Stromal cell of bone marrow (primary cell): Measurements from ENCODE around the gene FOCAD.
"Not testable (repeated sequence)": the region's sequence is repeated elsewhere in the genome, so short reads cannot be mapped to it uniquely, and the experiment has no call there.

Experiments
- DNase-seq: peaks from one replicate; pipeline ENCODE4 v3.0.0-alpha.2; 2012; ENCODE audit warnings: low read depth

FOCAD gene

GRCh38 chr9:20684035-20684874 lies at the start of gene FOCAD:
Gene FOCAD, plus strand, starts transcription at chr9:20684259. Its CDS starts 31,095 bp downstream, at chr9:20715354.
- DNase-seq: peak; percentile 91

- DNase-seq: no peak
Observed at GRCh38 chr9:20634895-20635294, 49.2 kb upstream of the FOCAD start.

- DNase-seq: no peak
Observed at GRCh38 chr9:20636888-20637440, 47.1 kb upstream of the FOCAD start.

GRCh38 chr9:20640331-20641187 lies 43.5 kb upstream of the FOCAD start:
- DNase-seq: no peak

- DNase-seq: no peak
Observed at GRCh38 chr9:20642045-20642444, 42.0 kb upstream of the FOCAD start.

- no peak for DNase-seq
Observed at GRCh38 chr9:20643660-20644059, 40.4 kb upstream of the FOCAD start.

- no peak for DNase-seq
Observed at GRCh38 chr9:20646656-20647055, 37.4 kb upstream of the FOCAD start.

GRCh38 chr9:20649381-20649780 lies 34.7 kb upstream of the FOCAD start:
- no peak for DNase-seq

GRCh38 chr9:20650313-20650712 lies 33.7 kb upstream of the FOCAD start:
- no peak for DNase-seq

GRCh38 chr9:20650750-20651299 lies 33.2 kb upstream of the FOCAD start:
- DNase-seq: no peak

GRCh38 chr9:20651939-20652338 lies 32.1 kb upstream of the FOCAD start:
- DNase-seq: no peak

GRCh38 chr9:20658246-20658667 lies 25.8 kb upstream of the FOCAD start:
- not testable (repeated sequence) for DNase-seq

- DNase-seq: no peak
Observed at GRCh38 chr9:20658677-20659473, 25.2 kb upstream of the FOCAD start.

- DNase-seq: no peak
Observed at GRCh38 chr9:20659474-20659967, 24.5 kb upstream of the FOCAD start.

- DNase-seq: no peak
Observed at GRCh38 chr9:20662156-20662555, 21.9 kb upstream of the FOCAD start.

- DNase-seq: no peak
Observed at GRCh38 chr9:20663133-20663532, 20.9 kb upstream of the FOCAD start.

GRCh38 chr9:20664501-20664900 lies 19.6 kb upstream of the FOCAD start:
- no peak for DNase-seq

GRCh38 chr9:20670395-20670794 lies 13.7 kb upstream of the FOCAD start:
- DNase-seq: no peak

GRCh38 chr9:20671635-20672034 lies 12.4 kb upstream of the FOCAD start:
- no peak for DNase-seq

GRCh38 chr9:20673537-20673936 lies 10.5 kb upstream of the FOCAD start:
- DNase-seq: not testable (repeated sequence)

GRCh38 chr9:20681467-20681866 lies 2.6 kb upstream of the FOCAD start:
- no peak for DNase-seq
